HTR-8/SVneo (cell line): ENCODE results near the gene TRAPPC3.

Experiments used
- DNase-seq: peaks from one replicate; pipeline ENCODE4 v3.0.0; 2011; ENCODE audit warnings: low spot score, mixed read lengths; ENCODE audit not compliant: insufficient read length
- FAIRE-seq: peaks from 2 replicates; lab custom pipeline; 2011; peaks lifted over from hg19 to GRCh38; lab: Jason Lieb, UNC

Gene TRAPPC3

GRCh38 chr1:36088577-36089392 lies 60.5 kb downstream of the TRAPPC3 start, which contains the start of gene ADPRS:
ADPRS (plus strand) TSS chr1:36088892; CDS start chr1:36088905, 13 bp downstream.
- FAIRE-seq (peak; percentile 65), DNase-seq (peak; percentile 84)

- DNase-seq (no peak), FAIRE-seq (no peak)
Observed at GRCh38 chr1:36088265-36088576, 61.1 kb downstream of the TRAPPC3 start.

- FAIRE-seq: no peak
Observed at GRCh38 chr1:36087233-36088123, 61.8 kb downstream of the TRAPPC3 start.

More at GRCh38 chr1:36087233-36088123, 61.8 kb downstream of the TRAPPC3 start:
- no peak for DNase-seq
